Spleen (tissue), 7 donors: ENCODE results near the gene SDK2.

Experiments used
- CTCF ChIP-seq, 11 experiments: fragments of 200-600 bp in 7 of 11; fragments of 450-650 bp in 4 of 11; sonication (generic) in 4 of 11; IDR thresholded peaks in 8 of 11; conservative IDR thresholded peaks in 3 of 11; 1 replicate in 7 of 11; 2 replicates in 4 of 11; pipeline versions ENCODE4 v1.4.0 to v1.8.0; 2016 to 2021; ENCODE audit warnings: antibody characterized with exemption in 11 of 11, inconsistent platforms in 4 of 11, mild to moderate bottlenecking in 1 of 11
- POLR2A ChIP-seq, 3 donors: fragments of 450-650 bp; IDR thresholded peaks; one replicate each; pipeline ENCODE4 v1.5.1; 2017; ENCODE audit warnings: antibody characterized with exemption in 3 of 3, mild to moderate bottlenecking in 1 of 3
- POLR2AphosphoS5 ChIP-seq, 3 donors: sonication (generic); formaldehyde crosslinking; IDR thresholded peaks; one replicate each; pipeline ENCODE4 v1.5.1; 2017; ENCODE audit warnings: antibody characterized with exemption in 3 of 3
- donor health status: DM: no; HTN: no; CAD: no; lungs with moderate emphysema.
- donor health status: DM: no; HTN: no; CAD: no.
- donor health status: DM: no; HTN: no; CAD: no.

- TF ChIP-seq CTCF (IDR thresholded peaks at IDR 0.05 in 8 of 11, conservative IDR thresholded peaks at IDR 0.05 in 3 of 11) (no peak), POLR2A (IDR thresholded peaks at IDR 0.05) (no peak), POLR2AphosphoS5 (IDR thresholded peaks at IDR 0.05) (no peak)
These were observed 21.0 kb downstream of the SDK2 start for GRCh38 chr17:73623247-73623646.
